GM08714 (cell line): Measurements from ENCODE around the gene DBF4B.
A peak's percentile ranks its signal among the peaks of the same experiment; 100 is the strongest.
"Not testable (repeated sequence)": the region's sequence is repeated elsewhere in the genome, so short reads cannot be mapped to it uniquely, and the experiment has no call there.

ENCODE experiments used
- H3K4me3 ChIP-seq: fragments of 200-500 bp; sonication (Bioruptor generic); 2 replicates; pipeline ENCODE4 v1.5.1; 2014; ENCODE audit warnings: mild to moderate bottlenecking, low read length, inconsistent platforms
- ZNF274 ChIP-seq: IDR thresholded peaks from 2 replicates; pipeline ENCODE4 v1.6.1; 2012; ENCODE audit warnings: mild to moderate bottlenecking, low read depth, low read length

The DBF4B gene

DNA sequence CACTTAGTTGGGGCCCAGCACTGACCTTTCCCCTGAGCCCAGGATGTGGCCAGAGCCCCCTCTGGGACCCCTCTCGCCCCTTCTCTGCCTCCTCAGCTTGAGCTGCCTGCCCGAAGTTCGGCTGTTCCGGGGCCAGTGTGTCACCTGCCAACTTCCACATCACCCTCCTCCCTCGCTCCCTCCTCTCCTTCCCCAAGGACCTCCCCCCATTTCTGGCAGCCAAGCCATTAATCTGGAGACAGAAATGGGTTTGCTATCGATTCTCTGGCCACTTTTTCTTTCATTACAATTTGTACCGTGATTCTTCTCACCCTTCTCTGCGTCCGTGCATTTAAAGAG is 41.5 kb downstream of the DBF4B start:
- no peak overlapping the region for H3K4me3 ChIP-seq
- no peak for TF ChIP-seq ZNF274

DNA sequence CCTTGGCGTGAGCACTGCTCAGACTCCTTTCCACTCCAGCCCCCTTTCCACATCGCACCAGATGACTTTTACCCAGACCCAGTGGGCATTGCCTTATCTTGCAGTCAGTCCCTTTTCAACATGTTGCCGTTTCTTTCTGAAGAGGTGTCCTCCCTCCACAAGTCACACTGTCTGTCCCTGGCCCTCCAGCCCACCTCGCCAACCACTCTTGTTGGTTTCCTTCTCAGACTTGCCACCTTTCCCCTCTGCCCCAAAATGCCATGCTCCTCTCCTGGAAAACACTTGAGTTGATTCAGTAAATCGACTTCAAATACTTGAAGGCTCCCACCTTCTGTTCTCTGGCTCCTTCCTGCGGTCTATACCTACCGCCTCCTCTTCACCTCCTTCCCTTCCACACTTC is 42.9 kb downstream of the DBF4B start:
- H3K4me3 ChIP-seq = no peak overlapping the region
- TF ChIP-seq ZNF274 = no peak

GRCh38 chr17:44751806-44752205 is 43.3 kb downstream of the DBF4B start:
- TF ChIP-seq ZNF274 = no peak
- H3K4me3 ChIP-seq = no peak overlapping the region

- TF ChIP-seq ZNF274 = no peak
- H3K4me3 ChIP-seq = no peak overlapping the region
These were observed 44.7 kb downstream of the DBF4B start for GRCh38 chr17:44752953-44753861.

DNA sequence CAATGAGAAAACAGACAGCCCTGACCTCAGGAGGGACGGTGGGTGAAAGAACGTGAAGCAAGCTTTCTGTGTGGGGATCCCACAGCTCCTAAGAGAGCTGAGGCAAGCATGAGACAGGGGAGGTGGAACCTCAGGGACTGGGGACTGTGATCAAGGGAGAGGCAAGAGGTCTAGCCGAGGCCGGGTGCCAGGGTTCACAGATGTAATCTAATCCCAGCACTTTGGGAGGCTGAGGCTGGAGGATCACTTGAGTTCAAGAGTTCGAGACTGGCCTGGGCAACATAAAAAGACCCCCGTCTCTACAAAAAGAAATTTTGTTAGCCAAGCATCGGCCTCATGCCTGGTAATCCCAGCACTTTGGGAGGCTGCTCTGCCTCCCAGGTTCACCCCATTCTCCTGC is 45.8 kb downstream of the DBF4B start:
- no peak for TF ChIP-seq ZNF274
- H3K4me3 ChIP-seq = no peak overlapping the region

- not testable (repeated sequence) for H3K4me3 ChIP-seq
These were observed 46.7 kb downstream of the DBF4B start for GRCh38 chr17:44755180-44755579.

GRCh38 chr17:44757045-44757917 is 48.8 kb downstream of the DBF4B start:
- no peak for TF ChIP-seq ZNF274
- no peak overlapping the region for H3K4me3 ChIP-seq

DNA sequence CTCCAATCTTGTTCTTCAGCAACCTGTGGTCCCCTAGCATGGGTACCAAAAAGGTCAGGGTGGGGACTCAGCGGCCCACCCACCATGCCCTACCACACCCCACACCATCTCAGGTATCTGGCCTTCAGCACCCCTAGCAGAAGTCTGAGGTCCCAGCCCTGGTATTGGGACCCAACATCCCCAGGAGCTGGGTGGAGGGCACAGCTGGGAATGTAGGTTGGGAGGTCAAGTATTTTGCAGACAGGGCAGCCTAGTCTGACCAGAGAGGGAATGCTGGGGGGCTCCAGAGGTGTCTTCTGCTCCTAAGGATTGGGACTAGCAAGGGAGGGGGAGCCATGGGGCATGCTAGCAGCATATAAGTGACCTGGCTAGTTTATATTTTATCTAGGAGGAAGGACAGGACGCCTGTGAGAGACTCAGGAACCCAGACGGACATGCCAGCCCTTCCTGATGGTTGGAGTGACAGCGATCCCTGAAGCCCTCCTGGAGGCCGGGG is 49.5 kb downstream of the DBF4B start:
- no peak for TF ChIP-seq ZNF274
- H3K4me3 ChIP-seq = no peak overlapping the region

DNA sequence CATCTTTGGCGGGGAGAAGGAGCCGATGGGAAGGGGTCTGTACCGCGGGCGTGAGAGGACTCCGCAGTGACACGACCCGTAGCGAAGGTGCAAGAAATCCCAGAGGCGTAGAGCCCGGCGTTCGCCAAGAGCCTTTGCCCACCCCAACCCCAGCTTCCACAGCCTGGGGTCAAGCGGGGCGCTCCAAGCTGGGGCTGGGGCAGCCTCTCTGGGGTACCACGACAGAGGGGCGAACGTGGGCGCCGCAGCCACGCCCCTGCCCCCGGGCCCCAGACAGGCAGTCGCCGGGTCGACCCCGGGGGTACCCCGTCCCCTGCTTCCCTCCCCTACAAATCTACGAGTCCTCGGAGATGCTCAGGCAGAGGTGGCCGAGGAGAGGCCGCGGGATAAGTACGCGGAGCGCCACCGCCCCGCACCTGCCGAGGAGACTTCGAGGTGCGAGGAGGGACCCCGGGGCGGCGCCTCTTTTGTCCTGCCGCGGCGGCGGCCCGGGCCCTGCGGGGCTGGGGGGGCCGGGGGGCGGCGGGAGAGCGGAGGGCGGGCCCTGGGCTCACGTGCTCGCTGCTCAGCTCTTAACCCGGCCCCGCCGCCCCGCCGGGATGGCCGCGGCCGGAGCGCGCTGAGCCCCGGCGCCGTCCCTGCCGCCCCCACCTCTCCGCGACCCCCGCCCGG is 50.1 kb downstream of the DBF4B start, which contains the start of gene ADAM11:
ADAM11 (plus strand) TSS at position 575 of the 672 bp plus-strand sequence. CDS start 212 bp downstream, outside the sequence.
- H3K4me3 ChIP-seq = peak within 1 kb of the TSS; percentile 17; the same call in 1 of the 2 replicates

DNA sequence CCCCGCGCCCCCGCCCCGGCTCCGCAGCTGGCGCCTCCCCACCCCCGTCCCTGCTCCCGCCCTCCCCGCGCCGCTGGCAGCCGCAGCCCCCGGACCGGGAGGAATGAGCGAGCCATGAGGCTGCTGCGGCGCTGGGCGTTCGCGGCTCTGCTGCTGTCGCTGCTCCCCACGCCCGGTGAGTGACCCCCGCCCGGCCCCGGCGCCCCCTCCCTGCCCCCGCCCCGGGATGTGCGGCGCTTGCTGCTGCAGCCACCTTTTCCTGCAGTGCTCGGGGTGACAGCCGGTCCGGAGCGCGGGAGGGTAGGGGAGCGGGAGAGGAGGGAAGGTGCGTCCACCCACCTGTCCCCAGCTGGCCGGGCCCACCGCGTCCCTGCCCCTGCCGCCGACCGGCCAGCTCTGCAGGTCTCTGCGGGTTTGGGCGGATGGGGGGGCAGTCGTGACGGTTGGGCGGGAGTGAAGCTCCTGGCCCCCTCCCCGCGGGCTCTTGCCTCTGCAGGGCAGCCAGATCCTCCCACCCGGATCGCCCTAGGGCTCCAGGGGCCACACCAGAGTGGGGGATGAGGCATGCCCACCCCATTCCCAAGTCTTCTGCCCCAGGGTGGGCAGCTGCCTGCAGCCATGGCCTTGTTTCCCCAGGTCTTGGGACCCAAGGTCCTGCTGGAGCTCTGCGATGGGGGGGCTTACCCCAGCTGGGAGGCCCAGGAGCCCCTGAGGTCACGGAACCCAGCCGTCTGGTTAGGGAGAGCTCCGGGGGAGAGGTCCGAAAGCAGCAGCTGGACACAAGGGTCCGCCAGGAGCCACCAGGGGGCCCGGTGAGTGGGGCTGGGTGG is 50.8 kb downstream of the DBF4B start:
- no peak for TF ChIP-seq ZNF274
- H3K4me3 ChIP-seq = peak overlapping the region; percentile 17; the same call in 1 of the 2 replicates

More for the DNA sequence above, 50.1 kb downstream of the DBF4B start, which contains the start of gene ADAM11:
- TF ChIP-seq ZNF274 = no peak

DNA sequence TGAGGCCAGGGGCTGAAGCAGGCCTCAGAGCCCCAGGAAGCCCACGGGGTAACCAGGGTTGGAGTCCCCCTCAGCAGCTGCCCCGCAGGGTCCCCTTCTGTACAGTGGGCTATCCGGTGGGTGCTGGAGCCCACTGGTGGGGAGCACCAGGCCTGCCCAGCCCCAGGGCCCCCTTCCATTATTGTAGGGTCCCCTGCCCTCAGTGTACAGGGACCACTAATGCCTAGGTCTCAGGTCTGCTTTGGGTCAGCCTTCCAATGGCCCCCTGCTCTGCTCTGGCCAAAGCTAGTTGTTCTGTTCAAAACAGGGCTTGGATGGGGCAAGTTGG is 51.4 kb downstream of the DBF4B start:
- no peak for TF ChIP-seq ZNF274
- H3K4me3 ChIP-seq = no peak overlapping the region

GRCh38 chr17:44760474-44761308 is 52.2 kb downstream of the DBF4B start:
- no peak overlapping the region for H3K4me3 ChIP-seq
- no peak for TF ChIP-seq ZNF274
